ENCODE results near the gene ATP2B2.

The ATP2B2 gene

DNA sequence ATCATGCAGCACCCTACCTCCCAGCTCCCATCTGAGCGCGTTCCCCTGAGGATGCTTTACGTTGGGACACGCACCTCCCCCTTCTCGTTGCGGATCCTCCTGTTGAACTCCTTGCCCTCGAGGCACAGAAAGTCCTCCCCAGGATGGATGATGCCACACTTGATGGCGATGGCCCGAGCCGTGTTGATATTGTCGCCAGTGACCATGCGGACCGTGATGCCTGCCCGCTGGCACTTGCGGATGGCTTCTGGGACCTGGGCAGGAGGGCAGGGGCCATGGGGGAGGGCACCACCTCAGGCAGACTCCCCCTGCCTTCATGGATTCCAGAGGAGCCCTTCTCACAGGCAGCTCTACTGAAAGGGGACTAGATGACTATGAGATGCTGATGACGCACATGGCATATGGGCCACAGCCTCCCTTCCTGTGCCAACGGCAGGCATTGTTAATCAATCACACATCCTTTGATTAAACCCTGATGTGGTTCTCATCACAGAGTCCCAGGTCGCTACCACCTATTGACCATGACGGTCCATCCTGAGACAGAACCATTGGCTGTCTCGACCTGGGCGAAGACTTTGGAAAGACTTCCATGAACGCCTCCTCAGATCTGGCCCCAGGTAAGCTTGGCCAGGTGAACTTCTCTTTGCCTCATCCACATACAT lies 154.9 kb downstream of the ATP2B2 start:
- H3K4me3 ChIP-seq (ENCODE audit: low read depth, low read length) = no peak overlapping the region

DNA sequence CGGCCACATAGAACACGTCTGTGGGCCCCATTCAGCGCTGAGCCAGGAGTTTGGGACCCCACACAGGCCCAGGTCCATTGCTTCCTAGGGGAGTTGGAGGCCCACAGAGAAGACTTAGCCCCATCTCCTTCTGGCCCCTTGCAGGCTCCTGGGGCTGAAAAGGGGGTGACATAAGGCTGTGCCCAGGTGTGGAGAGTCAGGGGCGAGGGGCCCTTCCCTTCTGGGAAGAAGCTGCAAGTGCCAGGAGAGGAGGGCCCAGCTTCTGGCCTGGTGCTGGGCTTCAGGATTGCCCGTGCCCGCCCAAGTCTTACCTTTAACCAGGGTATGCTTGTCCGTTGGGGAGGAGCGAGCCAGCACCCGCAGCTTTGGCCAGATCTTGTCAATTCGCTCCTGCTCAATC lies 155.6 kb downstream of the ATP2B2 start:
- no peak overlapping the region for H3K4me3 ChIP-seq (ENCODE audit: low read depth, low read length)

DNA sequence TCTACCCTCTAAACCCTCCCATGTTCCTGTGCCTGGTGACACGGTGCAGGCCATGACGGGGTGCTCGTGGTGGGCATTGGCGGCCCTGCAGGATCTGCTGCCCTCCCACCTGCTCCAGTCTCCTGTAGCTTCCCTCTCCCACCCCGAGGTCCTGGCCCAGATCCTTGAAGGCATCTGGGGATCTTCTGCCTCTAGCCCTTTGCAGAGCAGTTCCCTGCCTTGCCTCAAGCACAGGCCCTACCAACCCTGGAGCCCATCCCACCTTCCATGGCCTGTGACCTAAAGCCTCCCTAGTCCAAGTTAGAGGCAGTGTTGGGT lies 157.0 kb downstream of the ATP2B2 start:
- no peak overlapping the region for H3K4me3 ChIP-seq (ENCODE audit: low read depth, low read length)

DNA sequence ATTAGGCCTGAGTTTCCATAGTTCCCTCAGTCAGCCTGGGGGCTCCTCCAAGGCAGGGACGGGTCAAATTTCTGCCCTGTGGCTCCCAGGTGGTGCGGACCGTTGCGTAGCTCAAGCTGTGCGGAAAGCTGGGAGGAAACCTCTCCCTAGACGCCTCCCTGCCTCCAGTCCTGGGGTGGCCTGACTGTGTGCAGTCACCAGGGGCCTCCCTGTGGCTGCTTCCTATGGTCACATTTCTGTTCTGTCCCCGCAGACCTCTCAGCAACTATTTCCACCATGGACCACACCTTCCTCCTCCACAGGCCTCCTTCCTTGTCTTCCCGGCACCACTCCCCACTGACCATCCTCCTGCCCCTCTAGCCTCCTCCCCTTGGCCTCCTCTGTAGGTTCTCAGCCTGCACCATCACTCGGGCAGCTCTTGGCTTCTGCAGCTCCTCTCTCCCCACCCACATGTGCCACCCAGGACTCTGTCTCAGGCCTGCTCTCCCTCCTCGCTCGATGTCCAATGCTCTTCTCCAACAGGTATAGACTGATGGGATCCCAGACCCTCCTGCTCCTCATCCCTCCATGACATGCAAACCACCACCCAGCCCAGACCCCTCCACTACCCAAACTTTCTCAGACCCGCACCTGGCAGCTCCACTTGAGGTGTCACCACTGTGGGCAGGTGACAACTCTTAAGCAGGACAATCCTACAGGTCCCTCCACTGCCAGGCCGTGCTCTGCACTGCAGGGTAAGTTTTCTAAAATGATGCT lies 157.6 kb downstream of the ATP2B2 start:
- H3K4me3 ChIP-seq (ENCODE audit: low read depth, low read length) = no peak overlapping the region

DNA sequence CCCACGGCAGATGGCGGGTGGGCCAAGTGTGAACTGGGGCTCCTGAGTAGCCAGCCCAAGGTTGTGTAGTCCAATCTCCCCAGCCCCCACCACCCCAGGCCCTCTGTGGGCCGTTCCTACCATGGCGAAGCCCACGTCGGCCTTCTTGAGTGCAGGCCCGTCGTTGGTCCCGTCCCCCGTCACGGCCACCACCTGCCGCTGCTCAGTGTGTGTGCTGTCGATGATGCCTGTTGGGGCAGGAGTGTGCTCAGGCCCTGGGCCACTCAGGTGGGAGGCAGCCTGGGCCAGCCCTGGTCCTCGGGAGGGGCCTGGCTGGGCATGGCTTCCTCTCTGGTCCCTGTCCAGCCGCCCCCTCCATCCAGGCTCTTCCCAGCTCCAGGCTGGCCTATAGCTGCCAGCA lies 159.5 kb downstream of the ATP2B2 start:
- H3K4me3 ChIP-seq (ENCODE audit: low read depth, low read length) = no peak overlapping the region

DNA sequence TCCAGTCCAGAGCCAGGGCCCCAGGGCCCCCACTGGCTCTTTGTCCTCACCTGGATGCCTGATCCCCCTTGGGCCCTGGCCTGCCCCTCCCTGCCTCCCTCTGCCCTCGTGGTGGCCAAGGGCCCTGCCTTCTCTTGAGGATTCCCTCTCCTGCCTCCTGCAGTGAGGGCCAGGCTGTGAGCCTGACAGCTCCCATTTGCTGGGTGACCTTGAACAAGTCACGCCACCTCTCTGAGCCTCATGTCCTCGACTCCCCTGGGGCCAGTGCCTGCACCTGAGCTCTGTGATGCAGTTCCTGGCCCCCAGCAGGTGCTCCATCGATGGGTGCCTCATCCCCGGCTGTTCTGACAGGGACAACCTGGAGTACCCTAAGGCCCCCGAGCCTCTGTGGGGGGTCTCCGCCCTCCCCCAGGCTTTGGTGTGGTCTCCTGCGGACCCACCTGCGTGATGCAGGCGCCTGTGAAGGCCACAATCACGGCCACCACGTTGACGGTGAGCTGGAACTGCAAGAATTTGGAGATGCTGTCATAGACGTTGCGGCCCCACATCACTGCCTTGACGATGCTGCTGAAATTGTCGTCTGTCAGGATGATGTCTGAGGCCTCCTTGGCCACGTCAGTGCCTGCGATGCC lies 160.3 kb downstream of the ATP2B2 start:
- no peak overlapping the region for H3K4me3 ChIP-seq (ENCODE audit: low read depth, low read length)

DNA sequence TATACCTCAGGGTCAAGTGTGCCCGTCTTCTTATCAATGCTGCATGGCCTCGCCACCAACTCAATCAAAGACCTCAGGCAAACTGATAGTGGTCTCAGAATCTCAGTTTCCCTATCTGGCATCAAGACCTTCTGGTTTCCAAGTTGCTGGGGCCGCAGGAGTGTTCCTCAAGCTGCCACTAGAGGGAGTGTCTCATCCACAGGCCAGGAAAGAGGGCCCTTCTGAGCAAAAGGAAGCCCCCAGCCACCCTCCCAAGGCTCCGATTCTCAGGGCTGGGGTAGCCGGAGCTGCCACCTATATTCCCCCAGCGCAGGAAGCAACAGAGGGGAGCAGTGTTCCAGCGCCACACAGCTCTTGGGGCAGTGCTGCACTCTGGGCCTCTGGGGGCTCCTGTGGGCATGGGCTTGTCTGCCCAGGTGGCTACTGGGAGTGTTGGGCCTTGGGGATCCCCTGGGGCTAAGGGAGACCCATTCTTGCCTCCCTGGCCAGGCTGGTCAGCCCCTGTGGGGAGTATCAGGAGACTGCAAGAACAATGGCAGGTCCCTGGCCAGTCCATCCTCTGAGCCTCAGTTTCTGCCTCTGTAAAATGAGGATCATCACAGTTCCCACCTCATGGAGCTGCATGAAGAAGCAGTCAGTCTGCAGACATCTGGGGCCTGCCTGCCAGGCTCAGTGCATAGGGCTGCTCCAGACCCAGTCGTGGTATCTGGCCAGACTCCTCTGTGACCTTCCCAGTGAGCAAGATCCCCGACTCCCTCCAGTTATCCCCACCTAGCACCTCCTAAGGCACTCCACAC lies 161.0 kb downstream of the ATP2B2 start:
- no peak overlapping the region for H3K4me3 ChIP-seq (ENCODE audit: low read depth, low read length)

DNA sequence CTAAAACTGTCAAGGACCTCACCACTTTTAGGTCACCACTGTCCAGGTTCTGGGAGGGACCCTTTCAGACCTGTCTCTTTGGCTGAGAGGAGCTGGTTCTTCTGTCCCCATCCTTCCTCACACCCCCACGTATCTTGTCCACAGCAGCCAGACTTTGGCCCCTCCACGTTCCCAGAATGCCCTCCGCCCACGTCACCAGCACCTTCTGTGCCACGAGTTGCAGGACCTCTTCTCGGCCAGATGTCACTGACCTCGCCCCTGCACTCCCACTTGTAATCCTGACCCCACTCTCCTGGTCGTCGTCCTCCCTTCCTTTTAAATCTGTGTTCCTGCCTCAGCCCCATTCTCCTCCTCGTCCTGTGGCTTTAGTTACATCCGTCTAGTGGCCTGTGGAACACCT lies 161.9 kb downstream of the ATP2B2 start:
- H3K4me3 ChIP-seq (ENCODE audit: low read depth, low read length) = no peak overlapping the region

DNA sequence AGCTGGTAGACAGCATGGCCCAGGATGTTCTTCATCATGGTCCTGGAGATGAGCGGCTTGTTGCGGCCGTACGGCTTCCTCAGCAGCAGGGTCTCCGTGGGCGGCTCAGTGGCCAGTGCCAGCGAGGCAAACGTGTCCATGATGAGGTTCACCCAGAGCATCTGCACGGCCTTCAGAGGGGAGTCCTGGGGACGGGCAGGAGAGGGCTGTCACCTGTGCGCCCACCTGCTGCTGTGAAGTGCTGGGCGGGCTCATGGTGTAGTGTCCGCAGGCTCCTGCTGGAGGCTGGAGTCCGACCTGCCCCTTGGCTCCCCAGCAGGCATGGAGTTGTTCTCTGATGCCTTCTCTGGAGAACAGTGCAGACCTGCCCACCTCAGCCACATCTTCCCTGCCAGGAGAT lies 162.6 kb downstream of the ATP2B2 start:
- no peak overlapping the region for H3K4me3 ChIP-seq (ENCODE audit: low read depth, low read length)

DNA sequence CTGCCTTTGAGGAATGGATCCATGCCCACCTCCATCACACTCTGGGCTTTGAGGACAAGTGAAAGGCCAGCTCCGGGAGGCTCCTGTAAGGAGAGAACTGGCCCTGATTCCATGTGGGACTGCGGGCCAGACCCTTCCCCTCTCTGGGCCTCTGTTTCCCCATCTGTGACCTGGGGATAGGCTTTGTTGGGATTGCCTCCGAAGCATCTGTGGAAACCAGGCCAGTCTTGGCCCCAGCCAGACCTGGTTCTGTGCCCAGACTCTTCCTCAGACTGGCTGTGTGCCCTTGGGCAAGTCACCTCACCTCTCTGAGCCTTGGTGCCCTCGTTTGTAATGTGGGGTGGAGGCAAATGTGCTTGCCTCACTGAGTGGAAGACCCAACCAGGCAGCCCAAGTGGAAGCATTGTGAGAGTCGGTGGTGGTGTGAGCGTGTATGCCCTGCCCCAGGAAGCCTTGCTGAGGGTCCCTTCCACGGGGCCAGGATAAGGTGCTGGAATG lies 163.4 kb downstream of the ATP2B2 start:
- H3K4me3 ChIP-seq (ENCODE audit: low read depth, low read length) = no peak overlapping the region

DNA sequence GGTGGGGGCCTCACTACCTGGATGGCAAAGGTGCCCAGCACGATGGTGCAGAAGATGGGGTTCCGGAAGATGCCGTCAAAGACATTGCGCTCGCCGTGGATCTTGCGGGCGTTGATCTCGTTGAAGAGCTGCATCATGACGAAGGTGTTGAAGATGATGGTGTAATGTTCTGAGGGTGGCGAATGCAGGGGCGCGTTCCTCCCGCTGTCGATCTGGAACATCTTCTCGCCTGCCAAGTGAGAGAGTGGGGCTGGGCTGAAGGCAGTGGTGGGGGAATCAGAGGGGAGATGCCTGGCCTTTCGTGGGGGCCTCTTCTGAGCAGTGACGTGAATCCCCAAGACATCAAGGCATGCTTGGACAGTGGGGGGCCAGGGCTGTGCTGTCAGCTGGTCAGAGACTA lies 164.9 kb downstream of the ATP2B2 start:
- no peak overlapping the region for H3K4me3 ChIP-seq (ENCODE audit: low read depth, low read length)

DNA sequence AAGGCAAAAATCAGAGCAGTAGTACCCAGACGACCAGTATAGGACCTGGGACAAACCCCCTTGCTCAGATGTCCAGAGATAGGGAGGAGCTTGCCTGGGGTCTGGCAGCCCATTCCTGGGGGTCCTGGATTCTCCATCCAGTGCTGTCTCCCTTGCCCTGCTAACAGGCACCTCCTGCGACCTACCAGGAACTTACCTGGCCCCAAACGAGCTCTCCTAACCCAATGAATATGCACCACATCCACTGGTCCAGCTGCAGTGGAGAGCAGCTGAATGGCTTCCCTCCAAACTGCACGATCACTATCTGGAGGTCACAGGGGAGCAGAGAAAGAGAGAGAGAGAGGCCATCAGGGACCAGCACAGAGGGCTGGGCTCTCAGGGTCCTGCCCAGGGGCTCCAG lies 165.3 kb downstream of the ATP2B2 start:
- no peak overlapping the region for H3K4me3 ChIP-seq (ENCODE audit: low read depth, low read length)

DNA sequence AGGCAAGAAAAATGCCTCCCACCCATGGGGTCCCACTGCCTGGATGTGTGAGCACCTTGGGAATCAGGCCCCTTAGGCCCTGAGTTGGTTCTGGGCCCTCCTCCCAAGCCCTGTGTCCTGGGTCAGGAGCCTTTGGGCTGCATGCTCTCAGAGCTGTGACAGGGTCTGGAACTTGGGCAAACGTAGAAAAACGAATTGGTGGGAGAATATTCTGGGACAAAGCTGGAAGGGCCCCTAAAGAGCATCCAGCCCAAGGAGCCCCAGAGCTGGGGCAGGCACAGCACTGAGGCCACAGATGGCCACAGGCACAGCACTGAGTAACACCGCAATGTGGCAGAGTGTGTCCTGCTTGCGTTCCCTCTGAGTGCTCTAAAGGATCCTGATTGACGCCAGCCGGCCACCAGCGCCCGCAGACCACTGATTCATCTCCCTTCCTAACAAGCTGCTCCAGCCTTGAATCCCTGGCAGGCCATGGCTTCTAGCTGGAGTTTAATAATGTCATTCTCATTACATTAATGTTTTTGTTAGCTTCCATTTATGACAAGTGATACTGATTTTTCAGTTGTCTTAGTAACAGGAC lies 165.9 kb downstream of the ATP2B2 start:
- H3K4me3 ChIP-seq (ENCODE audit: low read depth, low read length) = no peak overlapping the region

DNA sequence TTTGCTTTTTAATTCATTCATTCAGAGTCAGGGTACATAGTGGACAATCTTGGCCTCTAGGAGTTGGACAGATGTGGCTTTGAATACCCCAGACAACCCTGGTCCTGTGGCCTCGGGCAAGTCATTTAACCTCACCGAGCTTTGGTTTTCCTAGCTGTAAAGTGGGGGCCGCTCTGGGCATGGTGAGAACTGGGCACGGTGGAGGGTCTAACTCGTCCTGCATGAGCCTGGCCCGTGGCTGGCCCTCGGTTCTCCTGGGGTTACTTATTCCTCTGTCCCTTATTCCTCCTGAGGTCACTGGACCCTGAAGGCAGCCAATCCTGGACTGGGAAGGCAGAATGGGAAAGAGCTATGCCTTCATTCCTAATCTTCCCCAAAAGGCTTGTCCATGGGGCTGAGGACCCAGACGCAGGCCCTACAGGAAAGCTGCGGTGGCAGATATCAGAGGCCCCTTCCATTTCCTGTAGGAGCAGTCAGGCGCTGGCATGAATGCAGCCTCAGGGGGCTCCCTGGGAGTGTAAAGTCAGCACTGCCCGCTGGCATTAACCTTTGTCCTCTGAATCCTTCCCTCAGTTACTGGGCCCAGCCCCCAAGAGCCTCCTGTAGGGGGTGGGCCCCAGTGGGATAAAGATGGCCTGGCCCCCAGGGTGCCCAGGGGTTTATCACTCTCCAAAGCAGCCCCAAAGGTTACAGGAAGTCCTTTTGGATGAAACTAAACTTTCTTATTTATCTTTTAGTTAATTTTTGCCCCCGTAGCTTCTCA lies 166.6 kb downstream of the ATP2B2 start:
- no peak overlapping the region for H3K4me3 ChIP-seq (ENCODE audit: low read depth, low read length)

DNA sequence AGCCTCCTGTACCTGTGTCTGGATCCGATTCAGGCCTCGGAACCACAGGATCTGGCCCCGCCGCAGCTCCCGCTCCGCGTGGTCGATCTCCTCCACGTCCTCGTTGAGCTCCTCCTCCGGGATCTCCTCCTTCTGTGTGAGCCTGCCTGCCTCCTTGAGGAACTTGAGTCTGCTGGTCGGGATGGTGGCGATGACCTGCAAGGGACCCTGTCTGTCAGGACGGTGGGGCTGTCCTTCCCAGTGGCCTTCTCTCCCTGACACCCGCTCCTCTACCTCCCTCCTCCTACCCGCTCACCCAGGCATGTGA lies 167.3 kb downstream of the ATP2B2 start:
- no peak overlapping the region for H3K4me3 ChIP-seq (ENCODE audit: low read depth, low read length)

DNA sequence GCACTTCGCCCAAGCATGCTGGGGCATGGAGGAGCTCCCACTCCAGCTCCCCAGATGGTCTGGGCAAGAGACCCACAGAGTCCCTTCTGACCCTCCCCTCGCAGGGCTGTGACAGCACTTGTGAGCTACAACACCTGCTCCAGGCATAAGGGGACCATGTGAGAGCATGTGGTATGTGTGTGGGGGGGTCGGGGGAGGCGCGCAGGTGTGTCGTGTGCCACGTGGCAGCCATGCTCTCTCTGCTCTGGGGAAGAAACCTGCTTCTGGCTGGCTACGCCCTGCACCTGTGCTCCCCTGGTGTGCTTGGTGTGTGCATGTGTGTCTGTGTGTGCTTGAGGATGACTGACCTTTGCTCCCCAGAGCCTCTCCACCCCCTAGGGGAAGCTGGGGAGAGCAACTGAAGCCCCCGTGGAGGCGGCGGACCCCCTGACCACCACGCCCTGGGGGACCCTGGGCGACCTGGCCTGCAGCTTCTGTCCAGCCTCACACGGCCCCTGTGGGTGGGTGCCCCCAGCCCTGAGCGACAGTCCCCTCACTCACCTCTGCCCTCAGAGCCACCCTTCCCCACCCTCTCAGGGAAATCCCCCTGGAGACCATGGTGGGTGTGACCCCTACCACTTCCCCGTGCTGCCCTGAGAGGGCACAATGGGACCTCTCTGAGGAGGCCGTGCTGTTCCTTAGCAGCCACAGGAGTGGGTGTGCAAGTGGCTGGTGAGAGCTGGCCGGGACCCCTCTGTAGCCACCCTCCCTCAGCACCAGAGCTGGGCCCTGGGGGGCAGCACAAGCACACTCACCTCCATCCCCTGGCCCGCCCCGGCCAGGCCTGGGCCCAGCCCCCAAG lies 167.8 kb downstream of the ATP2B2 start:
- no peak overlapping the region for H3K4me3 ChIP-seq (ENCODE audit: low read depth, low read length)

DNA sequence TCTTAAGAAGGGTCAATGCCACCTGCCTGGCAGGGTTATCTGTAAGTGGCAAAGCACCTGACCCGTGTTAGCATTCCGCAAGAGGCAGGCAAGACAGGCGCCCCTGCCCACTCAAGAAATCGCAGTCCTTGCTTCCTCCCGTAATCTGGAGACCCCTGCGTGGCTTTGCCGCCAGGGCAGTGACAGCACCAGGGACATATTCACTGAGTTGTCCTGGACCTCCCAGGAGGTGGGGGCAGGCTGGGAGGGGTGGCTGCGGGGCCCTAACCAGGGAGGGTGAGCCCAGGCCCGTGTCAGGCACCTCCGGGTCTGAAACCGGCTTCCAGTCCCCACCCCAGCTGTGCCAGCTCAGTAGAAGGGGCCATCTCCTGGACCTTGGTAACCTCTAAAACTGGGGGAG lies 168.6 kb downstream of the ATP2B2 start:
- no peak overlapping the region for H3K4me3 ChIP-seq (ENCODE audit: low read depth, low read length)

DNA sequence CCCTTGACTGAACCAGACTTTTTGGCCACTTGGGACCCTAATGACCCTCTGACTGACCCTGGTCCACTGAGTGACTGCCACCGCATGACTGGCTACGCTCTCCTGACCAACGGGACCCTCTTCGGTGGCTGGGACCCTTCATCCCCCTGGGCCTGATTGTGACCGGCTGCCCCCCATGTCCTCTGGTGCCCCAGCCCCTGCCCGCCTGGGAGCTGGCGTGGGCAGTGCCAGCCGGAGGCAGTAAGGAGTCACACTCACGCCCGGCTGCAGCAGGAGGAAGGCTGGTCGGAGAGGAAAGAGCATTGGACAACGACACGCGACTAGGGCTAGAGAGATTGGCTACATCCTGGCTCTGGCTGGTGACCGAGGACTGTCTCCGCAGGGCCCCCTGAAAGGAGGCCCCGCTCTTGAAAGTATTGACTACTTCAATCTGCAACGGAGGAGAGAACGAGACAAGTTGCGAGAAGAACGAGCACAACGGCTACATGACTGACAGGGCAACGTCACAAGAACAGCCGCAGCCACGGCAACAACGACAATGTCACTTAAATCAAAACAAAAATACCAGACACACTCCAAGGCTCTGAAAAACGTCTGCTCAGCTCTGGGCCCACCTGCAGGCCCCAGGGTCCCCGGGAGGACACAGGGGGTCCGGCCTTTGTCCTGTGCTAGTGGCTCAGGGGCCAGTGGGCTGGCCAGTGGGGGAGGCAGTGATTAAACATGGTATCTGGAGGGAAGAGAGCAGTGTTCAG lies 169.3 kb downstream of the ATP2B2 start:
- H3K4me3 ChIP-seq (ENCODE audit: low read depth, low read length) = no peak overlapping the region

DNA sequence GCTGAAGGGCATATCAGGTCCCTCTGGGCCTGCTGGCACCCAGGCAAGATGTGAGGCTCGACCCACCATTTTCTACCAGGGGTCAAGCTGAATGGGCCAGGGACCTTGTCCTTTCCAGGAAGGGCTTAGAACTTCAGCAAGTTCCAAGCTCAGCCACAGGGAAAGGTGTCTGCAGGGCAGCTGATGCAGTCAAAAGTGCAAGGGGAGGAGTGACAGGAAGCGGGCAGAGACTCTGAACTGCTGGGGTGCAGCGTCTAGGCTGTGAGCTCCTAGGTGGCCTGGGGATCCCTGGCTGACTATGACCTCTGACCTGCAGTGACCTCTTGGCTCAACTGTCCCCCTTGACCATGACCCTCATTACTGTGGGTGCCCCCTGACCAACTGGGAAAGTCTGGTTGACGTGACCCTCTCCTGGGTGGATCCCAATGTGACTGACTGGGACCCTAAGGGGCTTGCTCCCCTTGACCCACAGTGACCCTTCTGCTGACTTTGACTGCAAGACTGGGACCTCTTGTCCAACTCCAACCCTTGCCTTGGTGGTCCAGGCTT lies 170.1 kb downstream of the ATP2B2 start:
- no peak overlapping the region for H3K4me3 ChIP-seq (ENCODE audit: low read depth, low read length)
